ENCODE data around the gene P3R3URF.
"Not testable (repeated sequence)": the region's sequence is repeated elsewhere in the genome, so short reads cannot be mapped to it uniquely, and the experiment has no call there.

The P3R3URF gene

GRCh38 chr1:46176211-46176865 lies at the start of gene P3R3URF:
TSS of gene P3R3URF (minus strand) at chr1:46176488. CDS start at chr1:46176471, 17 bp downstream.
- no peak for DNase-seq

- no peak for DNase-seq
Measured at GRCh38 chr1:46224966-46225365, 48.7 kb upstream of the P3R3URF start.

- peak; percentile 64 to 73 for DNase-seq
Measured at GRCh38 chr1:46223472-46223943, 47.2 kb upstream of the P3R3URF start.

GRCh38 chr1:46223055-46223454 lies 46.8 kb upstream of the P3R3URF start:
- DNase-seq, result not testable (repeated sequence)

DNA sequence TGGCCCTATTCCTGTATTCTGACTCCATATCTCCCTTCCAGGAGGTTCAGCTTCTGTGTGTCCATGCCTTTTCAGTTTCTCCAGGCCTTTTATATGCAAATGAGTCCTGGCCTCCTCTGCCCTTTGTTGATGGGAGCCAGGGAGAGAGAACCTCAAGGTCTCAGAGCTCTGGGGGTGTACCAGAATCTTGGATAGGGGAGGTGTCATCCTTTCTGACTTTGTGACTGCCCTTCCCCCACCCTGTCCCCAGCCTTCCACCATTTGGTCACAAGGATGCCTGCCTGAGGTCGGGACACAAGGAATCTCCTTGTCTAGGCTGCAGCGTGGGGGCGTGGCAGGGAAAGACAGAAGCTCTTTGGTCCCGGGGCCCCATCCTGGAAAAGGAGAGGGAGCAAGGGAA lies 45.5 kb upstream of the P3R3URF start:
- DNase-seq, result no peak

- no peak for DNase-seq
Measured at GRCh38 chr1:46220808-46221207, 44.5 kb upstream of the P3R3URF start.

DNA sequence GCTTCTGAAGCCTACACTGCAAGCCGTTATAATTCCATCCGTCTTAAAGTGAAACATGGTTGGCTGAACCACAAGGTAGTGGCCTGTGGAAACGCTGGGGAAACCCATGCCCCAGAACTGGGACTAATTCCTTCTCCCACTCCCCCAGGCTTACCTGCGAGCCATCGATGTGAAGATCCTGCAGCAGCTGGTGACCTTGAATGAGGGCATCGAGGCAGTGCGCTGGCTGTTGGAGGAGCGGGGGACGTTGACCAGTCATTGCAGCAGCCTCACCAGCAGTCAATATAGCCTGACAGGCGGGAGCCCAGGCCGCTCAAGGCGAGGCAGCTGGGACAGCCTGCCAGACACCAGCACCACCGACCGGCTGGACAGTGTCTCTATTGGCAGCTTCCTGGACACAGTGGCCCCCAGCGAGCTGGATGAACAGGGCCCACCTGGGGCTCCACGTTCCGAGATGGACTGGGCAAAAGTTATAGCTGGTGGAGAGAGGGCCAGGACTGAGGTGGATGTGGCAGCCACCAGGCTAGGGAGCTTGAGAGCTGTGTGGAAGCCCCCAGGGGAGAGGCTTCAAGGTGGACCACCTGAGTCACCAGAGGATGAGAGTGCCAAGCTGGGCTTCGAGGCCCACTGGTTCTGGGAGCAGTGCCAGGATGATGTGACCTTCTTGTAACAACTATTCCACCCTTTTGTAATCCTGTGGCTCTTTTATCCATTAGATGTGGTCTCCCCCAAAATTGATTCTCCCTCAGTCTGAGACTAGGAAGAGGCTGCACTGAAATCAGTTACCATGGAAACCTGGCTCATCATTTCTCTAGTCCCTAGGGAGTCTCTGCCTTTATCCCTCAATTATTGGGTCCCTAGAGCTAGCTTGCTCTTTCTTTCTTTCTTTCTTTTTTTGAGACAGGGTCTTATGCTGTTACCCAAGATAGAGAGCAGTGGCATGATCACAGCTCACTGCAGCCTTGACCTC lies 43.5 kb upstream of the P3R3URF start:
- no peak for DNase-seq

DNA sequence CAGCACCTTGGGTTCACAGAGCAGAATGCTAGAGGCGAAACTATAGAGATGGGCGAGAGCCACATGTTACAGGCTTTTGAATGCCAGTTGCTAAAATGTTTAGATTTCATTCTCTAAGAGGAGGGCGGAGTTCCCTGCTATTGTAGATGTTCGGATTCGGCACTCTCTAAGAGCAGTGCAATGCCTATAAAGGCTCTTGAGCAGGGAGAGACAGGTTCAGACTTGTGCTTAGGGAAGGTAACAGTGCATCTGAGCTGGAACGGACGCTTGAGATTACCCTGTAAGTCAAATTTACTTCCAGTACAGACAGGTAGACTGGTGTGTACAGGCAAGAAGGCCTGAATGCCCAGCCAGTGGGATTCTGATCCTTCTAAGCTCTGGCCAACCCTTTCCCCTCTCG lies 42.2 kb upstream of the P3R3URF start:
- DNase-seq, result no peak

DNA sequence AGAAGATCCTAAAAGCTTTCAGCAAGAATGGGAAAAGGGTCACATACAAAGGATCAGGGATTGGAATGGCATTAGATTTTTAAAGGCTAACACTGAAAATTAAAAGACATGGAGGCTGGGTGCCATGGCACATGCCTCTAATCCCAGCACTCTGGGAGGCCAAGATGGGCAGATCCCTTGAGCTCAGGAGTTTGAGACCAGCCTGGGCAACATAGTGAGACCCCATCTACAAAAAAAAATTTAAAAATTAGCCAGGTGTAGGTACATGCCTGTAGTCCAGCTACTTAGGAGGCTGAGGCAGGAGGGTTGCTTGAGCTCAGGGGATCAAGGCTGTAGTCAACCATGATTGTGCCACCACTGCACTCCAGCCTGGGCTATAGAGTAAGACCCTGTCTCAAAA lies 39.2 kb upstream of the P3R3URF start:
- DNase-seq, result no peak

DNA sequence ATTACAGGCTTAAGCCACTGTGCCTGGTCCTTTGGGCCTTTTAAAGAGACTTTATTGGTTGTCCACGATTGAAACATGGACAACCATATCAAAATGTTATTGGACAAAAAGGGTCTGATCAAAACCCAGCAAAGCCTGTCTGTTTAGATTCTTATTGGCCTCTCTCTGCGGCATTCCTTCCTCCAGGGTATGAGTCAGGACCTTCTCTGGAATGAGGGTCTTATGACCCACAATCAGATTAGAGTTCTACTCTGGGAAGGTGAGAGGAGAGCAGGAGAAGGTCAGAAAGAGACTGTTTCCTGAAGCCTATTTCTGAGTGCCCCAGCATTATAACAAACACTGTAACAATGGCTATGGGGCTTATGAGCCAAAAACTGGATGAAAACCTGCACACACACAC lies 34.8 kb upstream of the P3R3URF start:
- no peak for DNase-seq

GRCh38 chr1:46210561-46210960 lies 34.3 kb upstream of the P3R3URF start:
- DNase-seq, result no peak

DNA sequence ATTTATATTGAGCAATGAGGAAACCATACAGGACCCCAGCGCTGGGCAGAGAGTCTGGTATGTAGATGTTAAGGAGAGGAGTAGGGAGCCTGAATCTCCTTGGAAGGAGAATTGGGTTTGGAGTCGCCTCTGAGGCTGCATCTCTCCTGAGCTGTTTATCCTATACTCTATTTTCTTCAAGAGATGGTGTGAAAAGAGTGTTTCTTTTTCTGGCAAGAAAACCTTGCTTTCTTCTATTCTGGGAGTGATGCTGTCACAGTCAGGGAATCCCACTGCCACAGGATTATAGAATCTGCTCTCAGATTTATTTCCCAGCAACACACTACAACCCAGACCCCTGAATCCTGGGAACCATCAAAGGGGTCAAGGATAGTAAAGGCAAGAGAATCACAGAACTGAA lies 30.1 kb upstream of the P3R3URF start:
- no peak for DNase-seq

DNA sequence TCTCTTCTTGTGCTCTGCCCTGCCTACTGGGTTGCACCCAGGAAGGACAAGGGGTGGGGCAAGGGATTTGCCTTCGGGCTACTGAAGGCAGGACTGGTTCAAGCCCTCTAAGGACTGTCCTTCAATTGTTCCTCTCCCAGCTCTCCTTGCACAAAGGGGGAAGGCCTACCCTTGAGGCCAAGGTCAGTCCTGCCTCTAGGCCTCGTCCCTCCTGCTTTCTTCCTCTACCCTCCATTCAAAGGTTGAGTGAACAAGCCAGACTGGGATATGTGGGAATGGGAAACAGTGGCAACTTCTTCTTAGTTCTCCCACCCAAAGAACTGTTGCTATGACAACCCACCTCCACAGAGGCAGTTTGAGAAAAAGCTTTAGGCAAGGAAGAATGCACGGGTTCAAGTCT lies 29.5 kb upstream of the P3R3URF start:
- DNase-seq, result no peak

DNA sequence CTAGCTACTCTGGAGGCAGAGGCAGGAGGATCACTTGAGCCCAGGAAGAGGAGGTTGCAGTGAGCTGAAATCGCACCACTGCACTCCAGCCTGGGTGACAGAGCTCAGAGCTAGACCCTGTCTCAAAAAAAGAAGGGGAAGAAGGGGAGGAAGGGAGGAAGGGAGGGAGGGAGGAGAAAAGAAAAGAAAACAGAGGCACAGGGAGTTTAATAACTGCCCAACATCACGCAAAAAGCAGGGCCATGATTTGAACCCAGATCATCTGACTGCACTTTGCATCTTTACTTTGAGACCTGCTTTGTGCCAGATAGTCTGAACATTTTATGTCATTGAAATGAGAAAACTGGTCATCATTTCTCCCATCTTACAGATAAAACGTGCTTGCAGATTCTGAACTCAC lies 28.9 kb upstream of the P3R3URF start:
- DNase-seq, result no peak

DNA sequence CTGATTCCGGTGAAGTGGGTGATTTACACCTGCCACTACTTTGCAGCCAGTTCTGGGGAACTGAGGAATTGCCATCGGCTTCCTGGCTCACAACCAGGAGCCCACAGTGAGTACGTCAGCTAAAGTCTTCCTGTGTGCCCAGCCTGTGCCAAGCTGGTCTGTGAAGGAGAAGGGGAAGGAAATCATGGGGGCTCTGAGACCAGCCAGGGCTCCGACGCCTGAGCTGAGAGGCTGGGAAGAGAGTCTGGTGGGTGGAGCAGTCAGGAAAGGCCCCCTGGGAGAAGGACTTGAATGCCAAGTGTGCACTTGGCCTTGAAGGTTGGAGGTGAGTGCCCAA lies 28.1 kb upstream of the P3R3URF start:
- no peak for DNase-seq

GRCh38 chr1:46203738-46204405 lies 27.6 kb upstream of the P3R3URF start:
- no peak for DNase-seq

GRCh38 chr1:46199233-46199749 lies 23.0 kb upstream of the P3R3URF start:
- DNase-seq, result no peak

DNA sequence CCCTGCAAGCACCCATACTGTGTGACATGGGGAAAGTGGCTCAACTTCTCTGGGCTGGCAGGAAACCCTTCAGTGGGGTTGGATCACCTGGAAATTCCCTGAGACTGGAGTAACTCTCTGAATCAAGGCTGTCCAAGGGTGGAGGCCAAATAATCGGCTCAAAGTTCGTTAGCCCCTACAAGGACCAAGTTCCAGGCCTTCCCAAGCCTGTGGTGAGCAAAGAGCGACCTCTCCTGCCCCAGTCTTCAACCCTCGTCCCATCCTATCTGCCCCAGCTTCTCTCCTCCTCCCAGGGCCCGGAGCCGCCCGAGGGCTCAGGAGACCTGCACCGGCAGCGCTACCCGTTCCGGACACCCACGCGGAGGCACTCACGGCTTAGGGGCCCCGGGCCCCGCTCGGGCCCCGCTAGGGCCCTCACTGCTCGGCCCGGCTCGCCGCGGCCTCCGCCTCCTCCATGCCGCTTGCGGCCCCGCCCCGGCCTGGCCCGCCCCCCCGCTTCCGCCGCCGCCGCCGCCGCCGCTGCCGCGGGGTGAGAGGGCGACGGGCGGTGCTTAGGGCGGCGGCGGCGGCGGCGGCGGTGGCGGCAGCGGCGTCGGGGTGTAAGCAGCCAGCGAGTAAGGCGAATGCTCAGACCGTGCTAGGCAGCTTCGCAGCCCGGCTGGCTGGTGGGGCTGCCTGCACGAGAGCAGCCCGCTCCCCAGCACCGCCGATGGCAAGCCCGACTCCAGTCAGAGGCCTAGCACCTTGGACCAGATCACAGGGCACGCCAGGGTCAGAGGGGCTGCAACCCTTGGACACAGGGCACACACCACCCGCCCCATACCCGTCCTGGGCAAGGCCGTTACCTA lies 21.9 kb upstream of the P3R3URF start, which contains the start of gene POMGNT1:
Gene POMGNT1 (minus strand): TSS at position 471 of the 848 bp plus-strand sequence. CDS start 613 bp downstream, outside the sequence.
- DNase-seq, result peak; percentile 85 to 87

DNA sequence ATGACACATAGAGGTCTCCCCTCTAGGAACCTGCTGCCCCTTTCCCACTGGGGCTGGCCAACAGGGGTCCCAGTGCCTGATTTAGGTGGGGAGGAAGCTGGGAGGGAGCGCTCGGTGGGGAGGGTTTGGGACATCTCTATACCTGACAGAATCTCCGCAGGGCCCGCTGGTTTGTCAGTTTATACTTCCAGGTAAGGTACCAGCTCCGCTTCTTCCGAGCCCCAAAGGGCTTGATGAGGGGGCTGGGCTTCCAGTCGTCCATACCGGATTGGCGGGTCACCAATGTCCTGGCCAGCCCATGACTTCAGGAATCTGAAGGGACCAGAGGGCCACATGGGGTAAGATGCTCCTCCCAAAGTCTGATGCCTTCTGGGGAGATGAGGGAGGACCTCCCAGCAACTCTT lies 21.3 kb upstream of the P3R3URF start:
- DNase-seq, result no peak

GRCh38 chr1:46196609-46197008 lies 20.3 kb upstream of the P3R3URF start:
- no peak for DNase-seq

DNA sequence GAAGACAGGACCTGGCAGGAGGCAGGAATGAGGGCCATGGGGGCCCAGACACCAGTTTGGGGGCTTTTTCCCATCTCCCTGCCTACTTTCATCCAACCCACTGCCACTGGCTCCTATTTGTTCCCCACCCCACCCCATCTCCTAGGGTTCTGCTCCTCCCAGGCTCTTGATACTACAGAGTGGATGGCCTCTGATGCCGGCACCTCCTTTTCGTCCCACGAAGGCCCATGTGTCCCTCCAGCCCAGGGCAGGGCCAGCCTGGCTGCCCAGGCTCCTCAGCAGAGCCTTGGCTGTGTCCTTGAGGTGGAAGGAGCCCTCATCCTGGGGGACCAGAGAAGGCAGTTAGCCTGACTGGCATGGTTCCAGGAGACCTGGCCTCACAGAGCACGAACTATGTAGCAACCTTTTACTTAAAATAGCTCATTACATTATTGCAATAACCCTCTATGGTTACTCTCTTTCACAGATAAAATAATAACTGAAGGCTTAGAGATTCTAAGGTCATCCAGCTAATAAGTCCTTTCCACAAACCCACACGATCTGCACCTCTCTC lies 18.4 kb upstream of the P3R3URF start:
- DNase-seq, result no peak
